ENCODE results near the gene ARMCX5.

DNA sequence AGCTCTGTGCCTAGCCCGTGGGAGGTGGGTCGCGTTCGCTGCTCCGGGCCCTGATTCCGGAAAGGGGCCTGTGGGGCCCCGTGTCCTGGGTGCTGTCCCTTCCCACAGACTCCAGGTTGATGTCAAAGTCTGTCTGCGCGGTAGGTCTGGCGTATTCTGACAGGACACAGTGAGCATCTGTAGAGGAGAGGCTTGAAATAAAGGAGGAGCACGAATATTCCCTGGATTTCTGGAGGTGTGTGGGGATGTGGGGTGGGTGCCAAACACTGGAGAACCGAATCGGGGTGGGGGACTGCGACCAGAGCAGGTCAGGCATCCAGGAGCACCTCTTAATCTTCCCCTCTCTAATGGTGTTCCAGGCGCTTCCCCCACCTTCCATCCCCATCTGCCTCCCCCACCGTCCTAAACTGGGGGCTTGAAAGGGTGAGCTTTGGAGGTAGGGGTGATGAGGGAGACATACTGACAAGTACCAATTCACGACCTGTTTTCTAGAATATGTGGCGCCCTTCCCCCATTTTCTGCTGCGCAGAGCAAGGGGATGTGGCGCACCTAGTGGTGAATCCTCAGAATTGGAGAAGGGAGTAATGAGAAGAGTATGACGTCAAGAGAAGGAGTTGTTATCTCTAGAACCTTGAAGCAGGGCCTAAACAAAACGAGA, 52.8 kb downstream of the ARMCX5 start:
- TF ChIP-seq, protein P1, sequence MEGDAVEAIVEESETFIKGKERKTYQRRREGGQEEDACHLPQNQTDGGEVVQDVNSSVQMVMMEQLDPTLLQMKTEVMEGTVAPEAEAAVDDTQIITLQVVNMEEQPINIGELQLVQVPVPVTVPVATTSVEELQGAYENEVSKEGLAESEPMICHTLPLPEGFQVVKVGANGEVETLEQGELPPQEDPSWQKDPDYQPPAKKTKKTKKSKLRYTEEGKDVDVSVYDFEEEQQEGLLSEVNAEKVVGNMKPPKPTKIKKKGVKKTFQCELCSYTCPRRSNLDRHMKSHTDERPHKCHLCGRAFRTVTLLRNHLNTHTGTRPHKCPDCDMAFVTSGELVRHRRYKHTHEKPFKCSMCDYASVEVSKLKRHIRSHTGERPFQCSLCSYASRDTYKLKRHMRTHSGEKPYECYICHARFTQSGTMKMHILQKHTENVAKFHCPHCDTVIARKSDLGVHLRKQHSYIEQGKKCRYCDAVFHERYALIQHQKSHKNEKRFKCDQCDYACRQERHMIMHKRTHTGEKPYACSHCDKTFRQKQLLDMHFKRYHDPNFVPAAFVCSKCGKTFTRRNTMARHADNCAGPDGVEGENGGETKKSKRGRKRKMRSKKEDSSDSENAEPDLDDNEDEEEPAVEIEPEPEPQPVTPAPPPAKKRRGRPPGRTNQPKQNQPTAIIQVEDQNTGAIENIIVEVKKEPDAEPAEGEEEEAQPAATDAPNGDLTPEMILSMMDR (conservative IDR thresholded peaks at IDR 0.05 in 1 of 2, IDR thresholded peaks at IDR 0.05 in 1 of 2; ENCODE audit: low read depth in 1 of 2, low read length in 2 of 2), result peak; percentile 51 to 60
- TF ChIP-seq EZH2 (IDR thresholded peaks at IDR 0.05; ENCODE audit: low read length, missing control alignments), result no peak

All from fibroblast of lung (primary cell).